ENCODE measurements around the gene KIF6.

- TF ChIP-seq POLR2A (IDR thresholded peaks at IDR 0.05): no peak
- TF ChIP-seq CTCF (IDR thresholded peaks at IDR 0.05): no peak
These were observed 410.9 kb downstream of the KIF6 start, which contains the start of gene KCNK17 for GRCh38 chr6:39314273-39314795.
